ENCODE results near the gene PTPRD.

DNA sequence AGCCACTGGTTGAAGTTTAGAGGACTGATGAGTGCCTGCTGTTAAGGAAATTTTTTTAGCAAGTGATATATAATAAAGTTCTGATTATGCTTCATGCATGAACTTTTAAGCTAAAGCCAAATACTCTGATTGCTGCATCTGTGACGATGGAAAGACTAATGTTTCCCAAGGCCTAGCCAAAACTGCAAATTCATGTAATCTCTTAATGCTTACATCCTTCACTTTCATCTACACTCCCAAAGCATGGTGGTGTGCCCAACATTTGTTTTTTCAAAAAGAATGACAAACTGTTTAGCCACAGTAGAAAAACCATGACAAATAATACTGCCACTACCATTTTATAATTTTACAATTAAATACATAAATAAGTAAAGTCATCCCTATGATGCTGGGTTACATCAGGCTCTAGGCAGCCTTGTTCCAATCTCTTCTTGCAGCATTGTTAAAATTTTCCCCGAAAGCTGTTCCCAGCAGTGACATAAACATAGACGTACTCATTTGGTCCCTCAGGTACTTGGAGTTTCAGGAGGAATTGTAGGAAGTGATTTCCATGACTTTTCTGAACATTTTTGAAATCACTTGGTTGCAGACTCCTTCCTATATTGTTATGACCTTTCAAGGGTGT, 2187.9 kb downstream of the PTPRD start:
- TF ChIP-seq, protein P1, sequence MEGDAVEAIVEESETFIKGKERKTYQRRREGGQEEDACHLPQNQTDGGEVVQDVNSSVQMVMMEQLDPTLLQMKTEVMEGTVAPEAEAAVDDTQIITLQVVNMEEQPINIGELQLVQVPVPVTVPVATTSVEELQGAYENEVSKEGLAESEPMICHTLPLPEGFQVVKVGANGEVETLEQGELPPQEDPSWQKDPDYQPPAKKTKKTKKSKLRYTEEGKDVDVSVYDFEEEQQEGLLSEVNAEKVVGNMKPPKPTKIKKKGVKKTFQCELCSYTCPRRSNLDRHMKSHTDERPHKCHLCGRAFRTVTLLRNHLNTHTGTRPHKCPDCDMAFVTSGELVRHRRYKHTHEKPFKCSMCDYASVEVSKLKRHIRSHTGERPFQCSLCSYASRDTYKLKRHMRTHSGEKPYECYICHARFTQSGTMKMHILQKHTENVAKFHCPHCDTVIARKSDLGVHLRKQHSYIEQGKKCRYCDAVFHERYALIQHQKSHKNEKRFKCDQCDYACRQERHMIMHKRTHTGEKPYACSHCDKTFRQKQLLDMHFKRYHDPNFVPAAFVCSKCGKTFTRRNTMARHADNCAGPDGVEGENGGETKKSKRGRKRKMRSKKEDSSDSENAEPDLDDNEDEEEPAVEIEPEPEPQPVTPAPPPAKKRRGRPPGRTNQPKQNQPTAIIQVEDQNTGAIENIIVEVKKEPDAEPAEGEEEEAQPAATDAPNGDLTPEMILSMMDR (conservative IDR thresholded peaks at IDR 0.05; ENCODE audit: low read length) = no peak
- no peak for TF ChIP-seq EZH2phosphoT487 (IDR thresholded peaks at IDR 0.05; ENCODE audit: borderline replicate concordance, low read depth, low read length)

Data from OCI-LY7 (cell line).